ENCODE data around the gene SS18L1. TPM values are rescaled to one million over a fixed set of nuclear protein-coding genes. Genes with fewer than 3 reads are reported as not detected.
A peak's percentile ranks its signal among the peaks of the same experiment; 100 is the strongest.

The SS18L1 gene
- total RNA-seq, 1 experiment from 2014 or later: 34.1 TPM

GRCh38 chr20:62131560-62132320 is 11.8 kb upstream of the SS18L1 start:
- no peaks in the 10 kb centered on the region for H3K27me3 Mint-ChIP-seq (ENCODE audit: low read depth)
- no peak for ATAC-seq
- H3K36me3 Mint-ChIP-seq: peaks cover 82% of the 10 kb centered on the region
- DNase-seq (ENCODE audit: low spot score): no peak
- ChIA-PET POLR2A (no interaction called here), CTCF (no interaction called here)
- TF ChIP-seq SMAD3 (CRISPR knock-in tag; IDR thresholded peaks at IDR 0.05; ENCODE audit: borderline replicate concordance): no peak
- no peak for TF ChIP-seq STAT6 (CRISPR knock-in tag; conservative IDR thresholded peaks at IDR 0.05; ENCODE audit: low read depth)
- no peak for TF ChIP-seq ATF2 (CRISPR knock-in tag; IDR thresholded peaks at IDR 0.05; ENCODE audit: borderline replicate concordance, low read depth)
- no peak for TF ChIP-seq E2F1 (CRISPR knock-in tag; IDR thresholded peaks at IDR 0.05)
- no peaks in the 10 kb centered on the region for H3K9me3 Mint-ChIP-seq
- no peak overlapping the region for H3K4me3 Mint-ChIP-seq
- no peaks in the 10 kb centered on the region for H3K4me1 Mint-ChIP-seq
- peak overlapping the region; percentile 91 for H3K27ac Mint-ChIP-seq

- no peak overlapping the region for H3K4me3 Mint-ChIP-seq
- peak overlapping the region; percentile 91 for H3K27ac Mint-ChIP-seq
Observed at GRCh38 chr20:62132421-62132820, 11.1 kb upstream of the SS18L1 start.

More at GRCh38 chr20:62132421-62132820, 11.1 kb upstream of the SS18L1 start:
- ChIA-PET POLR2A (no interaction called here), CTCF (interaction anchor here (0.5 to 1.5 kb wide), 3 partner anchors 10 to 121 kb away, joined by 3 to 8 read pairs (median 3); no protein-coding TSS in a partner anchor)
- Mint-ChIP-seq H3K27me3 (ENCODE audit: low read depth) (no peaks in the 10 kb centered on the region), H3K36me3 (peaks cover 81% of the 10 kb centered on the region), H3K4me1 (no peaks in the 10 kb centered on the region), H3K9me3 (no peaks in the 10 kb centered on the region)
- DNase-seq (ENCODE audit: low spot score) (no peak), ATAC-seq (no peak)
- TF ChIP-seq GTF2I (CRISPR knock-in tag; conservative IDR thresholded peaks at IDR 0.05) (no peak), ERG (CRISPR knock-in tag; IDR thresholded peaks at IDR 0.05) (no peak), TEAD4 (CRISPR knock-in tag; IDR thresholded peaks at IDR 0.05) (no peak), ZNF423 (CRISPR knock-in tag; IDR thresholded peaks at IDR 0.05) (no peak), FOXP4 (CRISPR knock-in tag; IDR thresholded peaks at IDR 0.05) (no peak), MAX (CRISPR knock-in tag; IDR thresholded peaks at IDR 0.05) (no peak), ETV6 (CRISPR knock-in tag; IDR thresholded peaks at IDR 0.05) (no peak)

Measured in WTC11 (cell line).